COLO829 (cell line): Measurements from ENCODE around the gene PKD2.
"Not testable (repeated sequence)": the region's sequence is repeated elsewhere in the genome, so short reads cannot be mapped to it uniquely, and the experiment has no call there.

Experiments
- DNase-seq: peaks from one replicate; pipeline ENCODE4 v3.0.0; 2012; ENCODE audit warnings: low spot score

PKD2 gene

GRCh38 chr4:88070031-88070430 lies 62.6 kb downstream of the PKD2 start:
- no peak for DNase-seq

DNA sequence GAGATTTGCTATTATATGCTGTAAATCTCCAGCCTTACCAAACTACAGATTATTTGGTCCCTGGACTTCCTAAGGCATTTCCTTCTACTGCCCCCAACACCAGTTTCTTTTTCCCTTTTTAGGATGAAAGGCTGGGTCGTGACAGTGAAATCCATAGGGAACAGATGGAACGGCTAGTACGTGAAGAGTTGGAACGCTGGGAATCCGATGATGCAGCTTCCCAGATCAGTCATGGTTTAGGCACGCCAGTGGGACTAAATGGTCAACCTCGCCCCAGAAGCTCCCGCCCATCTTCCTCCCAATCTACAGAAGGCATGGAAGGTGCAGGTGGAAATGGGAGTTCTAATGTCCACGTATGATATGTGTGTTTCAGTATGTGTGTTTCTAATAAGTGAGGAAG lies 67.9 kb downstream of the PKD2 start:
- no peak for DNase-seq

- no peak for DNase-seq
Observed at GRCh38 chr4:88077911-88078524, 70.6 kb downstream of the PKD2 start.

DNA sequence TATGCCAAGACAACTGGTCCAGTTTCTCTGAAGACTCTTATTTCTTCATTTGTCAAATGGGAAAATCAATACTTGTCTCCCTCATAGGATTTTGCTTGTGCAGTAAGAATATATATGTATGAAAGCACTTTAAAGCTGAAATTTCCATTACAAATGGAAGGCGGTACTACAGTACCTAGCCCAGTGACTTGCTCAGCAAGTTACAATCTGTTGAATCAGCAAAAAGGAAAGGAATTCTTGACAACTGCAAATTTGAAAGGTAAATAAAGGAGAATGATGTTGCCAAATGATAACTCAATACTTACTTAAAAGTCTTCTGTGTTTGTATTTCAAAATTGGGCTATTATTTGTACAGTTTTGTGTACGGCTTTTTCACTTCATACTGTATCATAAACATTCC lies 71.1 kb downstream of the PKD2 start:
- no peak for DNase-seq

GRCh38 chr4:88080626-88081025 lies 73.2 kb downstream of the PKD2 start:
- no peak for DNase-seq

GRCh38 chr4:88087004-88087403 lies 79.6 kb downstream of the PKD2 start:
- DNase-seq = no peak

DNA sequence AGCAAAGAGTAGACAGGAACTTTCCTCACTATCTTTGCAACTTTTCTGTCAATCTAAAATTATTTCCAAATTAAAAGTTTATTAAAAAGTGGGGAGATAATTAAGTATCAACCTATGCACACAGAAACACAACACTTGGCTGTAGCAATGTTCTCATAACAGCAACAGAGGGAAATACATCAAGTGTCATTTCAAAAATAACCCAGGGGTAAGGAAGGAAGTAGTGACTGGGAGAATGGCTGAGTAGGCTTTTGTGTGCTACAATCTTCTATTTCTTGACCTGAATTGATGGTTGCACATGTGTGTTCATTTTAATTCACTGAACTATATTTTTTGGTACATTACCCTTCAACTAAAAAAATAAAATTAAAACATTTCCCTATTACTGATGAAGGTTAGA lies 83.5 kb downstream of the PKD2 start:
- no peak for DNase-seq

GRCh38 chr4:88091378-88091777 lies 83.9 kb downstream of the PKD2 start:
- DNase-seq = no peak

DNA sequence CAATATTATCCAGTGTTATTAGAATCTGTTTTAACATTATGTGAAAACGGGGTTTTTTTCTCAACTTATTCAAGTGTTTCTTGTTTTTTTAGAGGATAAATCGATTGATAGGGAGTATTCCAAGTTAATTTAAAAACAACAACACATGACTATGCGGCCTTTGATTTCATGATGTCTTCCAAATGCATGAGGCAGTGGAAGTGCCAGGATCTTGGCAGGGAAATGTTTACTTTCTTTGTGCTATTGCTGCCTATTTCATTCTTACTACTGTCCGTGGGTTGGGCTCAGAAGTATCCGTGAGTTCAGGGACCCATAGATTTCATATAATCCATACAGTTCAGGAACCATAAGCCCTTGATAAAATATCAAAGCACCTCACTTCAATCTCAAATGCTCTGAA lies 86.4 kb downstream of the PKD2 start:
- no peak for DNase-seq

- DNase-seq = no peak
Observed at GRCh38 chr4:88097301-88097700, 89.9 kb downstream of the PKD2 start.

DNA sequence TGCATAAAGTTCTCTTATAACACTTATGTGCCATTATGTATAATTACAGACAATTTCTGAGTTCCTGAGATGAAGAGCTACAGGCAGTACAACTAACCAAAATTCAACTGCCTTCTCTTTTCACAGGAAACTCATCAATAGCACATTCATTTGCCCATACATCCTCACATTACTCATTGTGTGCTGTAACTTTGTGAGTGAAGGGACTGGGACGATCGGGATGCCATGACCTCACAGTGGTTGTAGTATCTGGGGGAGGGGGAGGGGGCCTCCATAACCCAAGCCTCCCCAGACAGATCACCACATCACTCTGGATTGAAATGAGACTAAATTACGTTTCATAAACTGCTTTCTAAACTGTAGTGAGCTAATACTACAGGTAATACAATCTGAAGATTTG lies 90.3 kb downstream of the PKD2 start:
- no peak for DNase-seq

- no peak for DNase-seq
Observed at GRCh38 chr4:88098993-88099752, 91.7 kb downstream of the PKD2 start.

GRCh38 chr4:88101165-88101564 lies 93.7 kb downstream of the PKD2 start:
- no peak for DNase-seq

DNA sequence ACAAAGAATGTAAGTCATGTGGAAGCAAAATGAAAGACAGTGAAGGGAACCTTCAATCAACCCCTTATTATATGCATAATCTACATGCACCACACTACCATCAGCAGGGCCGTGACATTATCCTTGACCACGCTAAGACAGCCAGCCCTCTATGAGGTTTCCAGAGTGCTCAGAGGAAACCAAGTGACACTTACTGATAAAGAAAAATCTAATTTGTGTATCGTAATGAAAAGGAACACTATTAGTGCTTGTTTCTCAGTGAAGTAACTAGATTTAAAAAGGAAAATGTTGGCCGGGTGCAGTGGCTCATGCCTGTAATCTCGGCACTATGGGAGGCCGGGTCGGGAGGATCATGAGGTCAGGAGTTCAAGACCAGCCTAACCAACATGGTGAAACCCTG lies 94.6 kb downstream of the PKD2 start:
- no peak for DNase-seq

GRCh38 chr4:88104902-88105610 lies 97.6 kb downstream of the PKD2 start:
- peak; percentile 52 for DNase-seq

DNA sequence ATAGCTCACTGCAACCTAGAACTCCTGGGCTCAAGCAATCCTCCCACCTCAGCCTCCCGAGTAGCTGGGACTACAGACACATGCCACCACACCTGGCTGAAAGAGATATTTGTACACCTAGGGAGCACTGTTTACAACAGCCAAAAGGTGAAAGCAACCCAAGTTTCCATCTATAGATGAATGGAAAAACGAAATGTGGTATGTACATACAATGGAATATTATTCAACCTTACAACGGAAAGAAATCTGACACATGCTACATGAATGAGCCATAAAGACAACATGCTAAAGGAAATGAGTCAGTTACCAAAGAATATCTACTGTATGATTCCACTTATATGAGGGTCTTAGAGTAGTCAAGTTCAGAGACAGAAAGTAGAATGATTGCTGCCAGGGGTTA lies 98.8 kb downstream of the PKD2 start:
- no peak for DNase-seq

DNA sequence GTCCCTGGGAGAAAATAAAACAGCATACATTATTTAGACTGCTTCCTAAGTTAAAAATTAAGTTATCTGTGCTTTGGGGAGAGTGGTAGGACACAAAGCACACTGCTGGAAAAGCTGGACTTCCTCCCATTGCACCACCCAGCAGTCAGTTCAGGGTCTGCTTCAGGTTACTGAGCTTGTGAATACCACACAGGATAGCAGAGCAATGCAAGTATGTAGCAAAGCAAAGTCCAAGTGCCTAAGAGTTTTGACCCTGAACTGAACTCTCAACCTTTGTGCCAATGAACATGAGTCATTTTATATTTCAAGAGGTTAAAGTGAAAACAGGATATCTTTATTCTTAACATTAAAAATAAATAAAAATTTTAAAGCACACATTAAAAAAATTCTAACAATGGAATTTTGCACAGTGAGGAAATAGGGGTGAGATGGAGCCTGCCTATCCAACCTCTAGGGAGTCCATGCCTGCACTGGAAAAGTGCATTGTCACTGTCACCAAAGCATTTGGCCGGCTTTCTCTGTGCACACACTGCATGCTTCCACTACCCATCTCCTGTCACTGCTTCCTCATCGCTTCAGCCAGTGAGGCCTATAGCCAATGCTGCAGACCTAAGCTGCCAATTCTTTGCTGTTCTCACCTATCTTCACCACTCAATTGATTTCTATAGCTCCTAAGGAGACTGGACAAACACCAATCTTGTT lies 100.1 kb downstream of the PKD2 start:
- no peak for DNase-seq

- not testable (repeated sequence) for DNase-seq
Observed at GRCh38 chr4:88108108-88108465, 100.7 kb downstream of the PKD2 start.

DNA sequence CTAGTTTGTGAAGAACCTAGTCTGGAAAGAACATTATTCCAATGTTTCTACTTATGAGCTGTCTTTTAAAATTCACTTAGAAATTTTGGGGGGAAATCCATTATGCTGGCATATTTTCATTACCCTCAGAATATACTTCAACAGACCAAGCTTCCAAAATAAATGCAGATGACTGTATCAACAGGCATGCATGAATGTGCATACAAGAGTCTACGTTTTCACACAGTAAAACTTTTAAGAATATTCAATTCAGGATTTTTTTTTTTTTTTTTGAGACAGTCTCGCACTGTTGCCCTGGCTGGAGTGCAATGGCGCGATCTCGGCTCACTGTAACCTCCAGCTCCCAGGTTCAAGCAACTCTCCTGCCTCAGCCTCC lies 101.3 kb downstream of the PKD2 start:
- no peak for DNase-seq

GRCh38 chr4:88109123-88109881 lies 101.9 kb downstream of the PKD2 start:
- no peak for DNase-seq

DNA sequence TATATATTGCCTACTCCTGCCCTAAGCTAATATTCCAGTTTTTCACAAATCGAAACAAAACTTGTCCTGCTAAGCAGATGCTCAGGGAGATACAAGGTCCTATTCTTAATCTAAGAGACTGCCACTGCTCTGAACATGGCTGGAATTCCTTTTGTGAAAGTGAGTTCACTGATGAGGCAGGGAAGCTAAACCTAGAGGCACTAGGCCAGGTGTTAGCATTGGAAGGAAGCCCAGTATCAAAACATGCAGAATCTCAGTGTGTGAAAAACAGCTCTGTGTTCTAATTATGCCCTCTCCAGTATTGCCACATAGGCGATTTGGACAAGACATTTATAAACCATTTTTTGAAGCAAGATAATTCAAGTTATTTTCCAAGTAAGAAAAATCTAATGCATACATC lies 103.4 kb downstream of the PKD2 start:
- no peak for DNase-seq

- no peak for DNase-seq
Observed at GRCh38 chr4:88112856-88113255, 105.4 kb downstream of the PKD2 start.
